HG02798 (cell line): ENCODE results near the gene SLC43A3.
"Not testable (repeated sequence)": the region's sequence is repeated elsewhere in the genome, so short reads cannot be mapped to it uniquely, and the experiment has no call there.

Source experiments
- ATAC-seq: cut with Tn5 transposase; IDR thresholded peaks from one replicate; pipeline ENCODE4 v1.9.1; 2021; ENCODE audit warnings: mild to moderate bottlenecking; ENCODE audit not compliant: unreplicated experiment, poor library complexity

The SLC43A3 gene

DNA sequence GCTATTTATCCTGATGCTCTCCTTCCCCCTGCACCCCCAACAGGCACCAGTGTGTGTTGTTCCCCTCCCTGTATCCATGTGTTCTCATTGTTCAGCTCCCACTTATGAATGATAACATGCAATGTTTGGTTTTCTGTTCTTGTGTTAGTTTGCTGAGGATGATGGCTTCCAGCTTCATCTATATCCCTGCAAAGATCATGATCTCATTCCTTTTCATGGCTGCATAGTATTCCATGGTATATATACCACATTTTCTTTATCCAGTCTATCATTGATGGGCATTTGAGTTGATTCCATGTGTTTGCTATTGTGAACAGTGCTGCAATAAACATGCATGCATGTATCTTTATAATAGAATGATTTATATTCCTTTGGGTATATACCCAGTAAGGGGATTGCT, 65.5 kb downstream of the SLC43A3 start:
- not testable (repeated sequence) for ATAC-seq

DNA sequence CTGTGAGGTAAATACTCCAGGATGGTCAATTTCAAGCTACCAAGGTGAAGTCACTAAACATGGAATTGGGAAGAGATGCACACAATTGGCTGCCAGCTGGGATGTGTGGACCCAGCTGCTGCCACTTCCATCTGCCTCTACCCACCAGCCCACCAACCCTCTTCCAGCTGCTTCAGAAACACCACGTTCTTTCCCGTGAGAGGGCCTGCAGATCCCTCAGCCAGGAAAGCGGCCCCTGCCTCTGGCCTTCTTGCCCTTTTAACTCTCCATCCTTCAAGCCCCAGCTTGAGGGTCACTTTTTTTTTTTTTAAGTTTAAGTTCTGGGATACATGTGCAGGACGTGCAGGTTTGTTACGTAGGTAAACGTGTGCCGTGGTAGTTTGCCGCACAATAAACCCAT, 65.9 kb downstream of the SLC43A3 start:
- ATAC-seq = no peak

DNA sequence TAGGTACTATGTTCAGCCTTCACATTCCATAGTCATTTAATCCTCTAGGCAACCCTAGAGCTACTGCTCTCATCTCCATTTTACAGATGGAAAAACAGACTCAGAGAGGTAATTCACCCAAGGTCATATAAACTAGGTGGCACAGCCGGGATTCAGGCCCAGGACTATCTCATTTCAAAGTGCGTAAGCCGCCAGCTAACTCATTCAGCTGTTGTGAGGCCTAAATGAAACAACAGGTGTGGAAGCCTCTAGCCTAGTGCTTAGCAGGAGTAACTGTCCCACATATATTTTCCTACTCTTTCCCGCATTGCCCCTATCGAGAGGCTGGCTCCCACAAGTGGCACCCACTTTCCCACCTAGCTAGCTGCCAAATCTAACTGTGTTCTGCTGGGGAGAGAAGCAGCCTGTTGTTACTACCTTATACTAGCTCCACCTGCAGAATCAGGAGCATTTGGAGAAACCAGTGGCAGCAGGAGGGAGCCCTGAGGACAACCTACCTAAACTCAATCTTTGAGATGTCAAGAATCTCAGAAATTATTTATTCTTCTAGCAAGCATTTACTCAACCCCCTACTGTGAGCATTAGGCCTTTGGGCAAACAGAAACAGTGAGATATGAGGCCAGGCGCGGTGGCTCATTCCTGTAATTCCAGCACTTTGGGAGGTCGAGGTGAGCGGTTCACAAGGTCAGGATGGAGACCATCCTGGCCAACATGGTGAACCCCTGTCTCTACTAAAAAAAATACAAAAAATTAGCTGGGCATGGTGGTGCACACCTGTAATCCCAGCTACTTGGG, 66.8 kb downstream of the SLC43A3 start:
- ATAC-seq = no peak

DNA sequence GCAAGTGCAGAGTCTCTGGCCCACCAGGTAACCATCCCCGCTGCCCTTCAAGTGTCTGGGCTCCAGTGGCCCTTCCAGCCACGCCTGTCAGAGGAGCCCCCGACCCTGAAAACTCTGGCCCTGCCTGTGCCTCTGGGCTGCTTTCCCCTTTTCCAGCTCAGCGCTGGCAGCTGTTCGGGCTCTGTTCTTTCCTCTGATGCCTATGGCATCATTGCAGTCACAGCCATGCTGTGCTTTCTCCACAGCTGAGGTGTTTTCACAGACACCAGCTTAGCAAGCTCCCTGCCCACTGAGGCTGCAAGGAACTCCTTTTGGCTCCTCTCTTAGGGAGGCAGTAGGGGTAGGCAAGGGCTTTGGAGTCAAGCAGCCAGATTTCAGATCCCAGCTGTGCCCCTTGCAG, 67.5 kb downstream of the SLC43A3 start:
- no peak for ATAC-seq

DNA sequence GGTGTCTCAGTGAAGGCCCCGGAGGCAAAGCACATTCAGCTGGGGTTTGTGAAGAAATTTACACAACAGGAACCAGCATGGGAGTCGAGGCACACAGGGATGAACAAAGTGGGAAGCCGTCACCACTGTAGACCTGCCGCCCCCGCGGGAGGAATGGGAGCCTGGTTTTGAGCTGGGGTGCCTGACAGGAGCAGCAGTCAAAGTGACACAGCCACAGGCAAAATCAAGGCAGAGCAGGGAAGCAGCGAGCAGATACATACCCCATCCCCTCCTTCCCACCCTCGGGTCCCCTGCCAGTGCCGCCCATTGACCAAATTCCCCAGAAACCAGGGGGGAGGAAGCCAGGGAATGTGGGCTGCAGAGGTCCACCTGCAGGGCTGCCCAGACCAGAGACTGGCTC, 67.9 kb downstream of the SLC43A3 start:
- ATAC-seq = no peak

DNA sequence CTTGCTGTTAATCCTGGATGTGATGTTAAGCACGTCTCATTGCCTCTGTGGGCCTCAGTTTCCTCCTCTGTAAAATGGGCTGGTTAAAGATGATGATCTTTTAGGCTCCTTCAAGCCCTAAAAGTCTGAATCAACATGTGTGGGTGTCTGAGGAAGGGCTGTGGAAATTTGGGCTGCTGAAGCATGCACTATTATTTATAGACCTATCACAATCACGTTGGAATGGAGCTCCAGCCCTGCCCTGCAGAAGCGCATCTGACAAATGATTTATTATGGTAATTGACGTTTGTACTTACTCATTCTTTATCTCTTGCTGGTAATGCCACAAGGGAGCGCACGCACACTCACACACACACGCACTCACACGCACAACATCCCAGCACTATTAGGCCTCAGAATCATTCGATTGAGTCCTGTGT, 68.4 kb downstream of the SLC43A3 start:
- ATAC-seq = no peak

DNA sequence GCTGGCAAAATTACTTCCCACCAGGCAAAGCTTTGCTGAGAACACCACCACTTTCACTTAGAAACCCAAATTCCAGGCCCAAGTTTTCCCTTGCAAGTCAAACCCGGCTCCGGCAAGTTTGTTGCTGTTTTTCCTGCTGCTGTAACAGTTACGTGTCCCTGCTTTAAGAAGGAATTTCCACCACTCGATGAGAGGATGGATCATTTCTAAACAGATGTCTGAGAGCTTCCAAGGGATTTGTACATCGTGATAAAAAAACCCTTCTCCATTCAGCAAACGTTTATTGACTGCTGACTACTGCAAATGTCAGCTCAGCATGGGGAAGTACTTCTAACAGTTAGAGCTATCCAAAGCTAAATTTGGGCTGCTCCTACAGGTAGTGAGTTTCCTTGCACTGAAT, 69.1 kb downstream of the SLC43A3 start:
- no peak for ATAC-seq

DNA sequence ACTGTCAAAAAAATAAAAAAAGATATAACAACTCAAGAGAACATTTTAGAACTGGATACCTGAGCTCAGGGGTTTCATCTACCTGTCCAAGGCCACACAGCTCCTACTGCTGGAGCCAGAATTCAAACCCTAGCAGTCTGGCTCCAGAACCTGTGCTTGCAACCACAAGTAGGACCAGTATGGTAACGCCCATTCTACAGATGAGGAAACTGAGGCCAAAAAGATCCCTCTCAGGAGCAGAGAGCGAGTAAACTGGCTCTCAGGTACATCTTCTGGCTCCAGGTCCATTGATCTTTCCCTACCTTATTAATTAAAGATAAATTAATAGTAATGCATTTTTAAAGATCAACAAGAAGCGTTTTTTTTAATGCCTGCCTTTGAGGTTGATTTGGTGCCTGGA, 69.6 kb downstream of the SLC43A3 start:
- no peak for ATAC-seq
